ENCODE data around the gene FCRL6.
A peak's percentile ranks its signal among the peaks of the same experiment; 100 is the strongest.

FCRL6 gene

GRCh38 chr1:159849626-159850366, 47.6 kb downstream of the FCRL6 start:
- TF ChIP-seq CTCF (IDR thresholded peaks at IDR 0.05; ENCODE audit: low read depth, low read length, poor library complexity, severe bottlenecking) (no peak), EZH2phosphoT487 (IDR thresholded peaks at IDR 0.05; ENCODE audit: borderline replicate concordance, low read length) (no peak)
- Histone ChIP-seq H4K20me1 (ENCODE audit: control insufficient read depth, insufficient read depth, low read depth, low read length) (no peaks in the 10 kb centered on the region), H3K27me3 (ENCODE audit: control insufficient read depth, low read length) (peaks cover 34% of the 10 kb centered on the region), H3K27ac (ENCODE audit: low read depth, low read length) (no peak overlapping the region), H3K4me2 (ENCODE audit: low read length) (no peak overlapping the region), H3F3A (ENCODE audit: control insufficient read depth, insufficient read depth) (no peaks in the 10 kb centered on the region), H3K79me2 (ENCODE audit: control insufficient read depth, low read length) (no peaks in the 10 kb centered on the region), H3K4me3 (ENCODE audit: low read length) (no peak overlapping the region), H3K9me3 (ENCODE audit: control insufficient read depth, insufficient read depth, low read length) (no peaks in the 10 kb centered on the region), H3K9me2 (replicated peaks; ENCODE audit: control insufficient read depth, low read length) (no peaks in the 10 kb centered on the region), H3K4me1 (ENCODE audit: control insufficient read depth, low read length) (no peaks in the 10 kb centered on the region), H3K36me3 (ENCODE audit: control insufficient read depth, low read length) (no peaks in the 10 kb centered on the region)

- Histone ChIP-seq H3F3A (ENCODE audit: control insufficient read depth, insufficient read depth) (no peaks in the 10 kb centered on the region), H3K4me2 (ENCODE audit: low read length) (no peak overlapping the region), H3K9me3 (ENCODE audit: control insufficient read depth, insufficient read depth, low read length) (no peaks in the 10 kb centered on the region), H3K36me3 (ENCODE audit: control insufficient read depth, low read length) (no peaks in the 10 kb centered on the region), H3K4me1 (ENCODE audit: control insufficient read depth, low read length) (no peaks in the 10 kb centered on the region), H3K79me2 (ENCODE audit: control insufficient read depth, low read length) (no peaks in the 10 kb centered on the region), H3K4me3 (ENCODE audit: low read length) (no peak overlapping the region), H4K20me1 (ENCODE audit: control insufficient read depth, insufficient read depth, low read depth, low read length) (no peaks in the 10 kb centered on the region), H3K27ac (ENCODE audit: low read depth, low read length) (no peak overlapping the region), H3K27me3 (ENCODE audit: control insufficient read depth, low read length) (peaks cover 42% of the 10 kb centered on the region), H3K9me2 (replicated peaks; ENCODE audit: control insufficient read depth, low read length) (no peaks in the 10 kb centered on the region)
- peak; percentile 19 for TF ChIP-seq CTCF (IDR thresholded peaks at IDR 0.05; ENCODE audit: low read depth, low read length, poor library complexity, severe bottlenecking)
- no peak for TF ChIP-seq EZH2phosphoT487 (IDR thresholded peaks at IDR 0.05; ENCODE audit: borderline replicate concordance, low read length)
Measured at GRCh38 chr1:159851407-159851806, 49.2 kb downstream of the FCRL6 start.

- Histone ChIP-seq H3K4me1 (ENCODE audit: control insufficient read depth, low read length) (no peaks in the 10 kb centered on the region), H3K4me2 (ENCODE audit: low read length) (no peak overlapping the region), H3K27ac (ENCODE audit: low read depth, low read length) (no peak overlapping the region), H3K9me2 (replicated peaks; ENCODE audit: control insufficient read depth, low read length) (no peaks in the 10 kb centered on the region), H3K36me3 (ENCODE audit: control insufficient read depth, low read length) (no peaks in the 10 kb centered on the region), H3K9me3 (ENCODE audit: control insufficient read depth, insufficient read depth, low read length) (no peaks in the 10 kb centered on the region), H3K27me3 (ENCODE audit: control insufficient read depth, low read length) (peaks cover 39% of the 10 kb centered on the region), H3K4me3 (ENCODE audit: low read length) (no peak overlapping the region), H3K79me2 (ENCODE audit: control insufficient read depth, low read length) (no peaks in the 10 kb centered on the region), H4K20me1 (ENCODE audit: control insufficient read depth, insufficient read depth, low read depth, low read length) (no peaks in the 10 kb centered on the region), H3F3A (ENCODE audit: control insufficient read depth, insufficient read depth) (no peaks in the 10 kb centered on the region)
- TF ChIP-seq CTCF (IDR thresholded peaks at IDR 0.05; ENCODE audit: low read depth, low read length, poor library complexity, severe bottlenecking) = no peak
Measured at GRCh38 chr1:159853417-159854115, 51.4 kb downstream of the FCRL6 start.
